Left ventricle myocardium superior (tissue), 1 donor: Measurements from ENCODE around the gene APBA1. TPM values are rescaled to one million over a fixed set of nuclear protein-coding genes. Genes with fewer than 3 reads are reported as not detected.
A peak's percentile ranks its signal among the peaks of the same experiment; 100 is the strongest.

Source experiments
- ATAC-seq: fragments of 200-7000 bp; cut with Tn5 transposase; one replicate; pipeline ENCODE4 v1.9.1; 2020; ENCODE audit warnings: mild to moderate bottlenecking, moderate library complexity
- DNase-seq: peaks from one replicate; pipeline ENCODE4 v3.0.0-alpha.2; 2020
- intact Hi-C: fragments of 100-400 bp; cut with micrococcal nuclease; formaldehyde crosslinking; loops from one replicate; pipeline ENCODE4 v1.11.0; 2022
- total RNA-seq: library from RNA; stranded (reverse); fragmentation: NEBNext Ultra II Directional; extraction: Animal tissue kit (Norgen Biotek cat#: 25700); gene quantifications from one replicate; pipeline ENCODE4 v1.2.1, GENCODE V29; 2021
- donor health status: DM: no; HTN: yes; CAD: no; lungs with severe emphysema.

APBA1 gene
- total RNA-seq, 1 donor from 2014 or later = 1.7 TPM

DNA sequence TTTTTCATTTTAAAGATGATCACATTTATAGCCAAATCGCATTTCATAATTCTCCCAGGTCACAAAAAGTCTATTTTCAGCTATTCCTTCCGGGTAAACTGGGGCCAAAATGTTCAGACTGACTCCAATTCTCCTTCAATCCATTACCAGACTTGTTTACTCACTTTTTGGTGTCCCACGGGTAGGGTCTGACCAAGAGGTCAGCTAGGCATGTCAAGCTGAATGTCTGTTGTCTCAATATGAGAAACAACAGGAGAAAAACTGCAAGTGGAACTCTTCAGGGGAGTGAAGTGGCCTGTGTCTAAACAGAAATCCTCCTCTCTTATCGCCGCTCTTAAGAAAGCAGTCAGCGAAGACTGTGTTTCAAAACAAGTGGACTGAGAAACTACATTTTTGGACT lies 171.3 kb downstream of the APBA1 start:
- ATAC-seq (peak; percentile 70), DNase-seq (no peak)
- intact Hi-C loops = no loop called here

DNA sequence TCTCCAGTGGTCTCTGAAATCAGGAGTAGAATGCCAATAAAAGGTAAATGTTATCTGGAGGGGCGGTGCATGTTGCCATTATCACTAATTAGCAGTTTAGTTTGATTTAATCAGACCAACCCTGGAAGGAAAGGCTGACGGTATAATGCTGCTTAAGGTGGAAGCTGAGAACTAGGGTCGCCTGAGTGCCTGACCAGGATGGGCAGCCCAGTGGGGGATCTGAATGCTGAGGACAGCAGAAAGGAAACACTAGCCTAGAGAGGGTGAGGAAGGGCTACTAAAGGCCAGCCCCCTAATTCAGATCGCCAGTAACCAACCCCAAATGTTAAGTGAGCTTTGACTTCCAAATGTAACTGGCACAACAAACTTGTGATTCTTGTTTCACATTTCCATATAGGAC lies 172.2 kb downstream of the APBA1 start:
- ATAC-seq = no peak
- DNase-seq = no peak
- intact Hi-C loops = no loop called here

GRCh38 chr9:69499407-69499806 lies 172.8 kb downstream of the APBA1 start:
- intact Hi-C loops = no loop called here
- no peak for DNase-seq
- ATAC-seq = no peak

DNA sequence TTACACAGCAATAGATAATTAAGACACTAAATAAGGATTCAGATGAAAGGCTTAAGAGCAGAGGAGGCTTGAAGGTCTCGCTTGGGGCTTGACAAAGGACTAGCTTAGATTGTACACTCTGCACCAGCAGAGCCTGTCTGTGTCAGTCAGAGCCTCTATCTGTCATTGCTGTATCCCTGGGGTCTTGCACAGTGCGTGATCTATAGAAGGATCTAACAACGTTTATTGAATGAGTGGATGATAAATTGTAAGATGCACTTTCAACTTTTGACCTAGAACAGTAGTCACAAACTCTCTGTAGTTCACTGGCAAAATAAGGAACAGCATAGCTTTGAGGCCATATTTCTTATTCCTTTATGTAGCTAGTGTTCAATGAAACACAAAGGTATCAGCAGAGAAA lies 173.7 kb downstream of the APBA1 start:
- DNase-seq = no peak
- intact Hi-C loops = no loop called here
- ATAC-seq = no peak

GRCh38 chr9:69497816-69498215 lies 174.4 kb downstream of the APBA1 start:
- intact Hi-C loops = no loop called here
- DNase-seq (no peak), ATAC-seq (no peak)

GRCh38 chr9:69496846-69497450 lies 175.2 kb downstream of the APBA1 start:
- intact Hi-C loops = no loop called here
- DNase-seq (no peak), ATAC-seq (no peak)

GRCh38 chr9:69495296-69495695 lies 176.9 kb downstream of the APBA1 start:
- intact Hi-C loops = no loop called here
- DNase-seq (no peak), ATAC-seq (no peak)

- intact Hi-C loops = no loop called here
- ATAC-seq = no peak
- DNase-seq = no peak
Observed at GRCh38 chr9:69494763-69495162, 177.4 kb downstream of the APBA1 start.

DNA sequence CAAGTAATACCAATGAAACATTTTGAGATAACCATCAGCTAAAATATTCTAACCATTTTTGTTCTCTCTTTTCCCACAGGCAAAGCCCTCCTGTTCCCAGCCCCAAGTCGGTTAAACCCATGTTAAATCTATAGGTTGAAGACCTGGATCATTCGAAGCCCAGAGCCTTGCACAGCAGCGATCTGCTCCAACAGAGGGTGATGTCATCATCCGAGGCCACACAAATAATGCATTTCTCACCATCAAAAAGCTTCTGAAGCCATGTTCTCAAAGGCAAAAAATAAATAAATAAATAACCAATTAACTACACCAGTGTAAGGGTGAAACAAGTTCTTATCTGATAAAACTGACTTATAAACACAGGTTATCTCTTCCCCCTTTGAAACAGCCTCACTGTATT lies 178.0 kb downstream of the APBA1 start:
- intact Hi-C loops = no loop called here
- ATAC-seq = no peak
- DNase-seq = no peak

GRCh38 chr9:69486498-69486897 lies 185.7 kb downstream of the APBA1 start:
- ATAC-seq (no peak), DNase-seq (no peak)
- intact Hi-C loops = no loop called here

DNA sequence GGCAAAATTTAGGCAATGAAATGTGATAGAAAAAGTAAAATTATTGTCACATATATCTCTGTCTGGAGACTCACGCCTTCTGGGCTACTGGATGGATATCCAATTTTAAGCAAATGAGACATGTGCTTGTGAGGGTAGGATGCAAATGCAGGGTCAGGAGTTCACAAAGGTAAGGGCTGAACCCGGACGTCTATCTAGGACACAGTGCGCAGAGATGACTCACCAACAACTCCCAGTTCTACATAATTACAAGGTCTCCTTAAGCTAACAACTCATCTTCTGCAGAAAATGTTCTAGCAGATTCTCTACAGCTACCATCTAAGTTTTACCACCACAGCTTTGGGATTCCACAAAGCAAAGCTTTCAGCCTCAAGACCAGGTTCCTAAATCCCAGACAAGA lies 186.7 kb downstream of the APBA1 start:
- intact Hi-C loops = no loop called here
- ATAC-seq = no peak
- DNase-seq = no peak

DNA sequence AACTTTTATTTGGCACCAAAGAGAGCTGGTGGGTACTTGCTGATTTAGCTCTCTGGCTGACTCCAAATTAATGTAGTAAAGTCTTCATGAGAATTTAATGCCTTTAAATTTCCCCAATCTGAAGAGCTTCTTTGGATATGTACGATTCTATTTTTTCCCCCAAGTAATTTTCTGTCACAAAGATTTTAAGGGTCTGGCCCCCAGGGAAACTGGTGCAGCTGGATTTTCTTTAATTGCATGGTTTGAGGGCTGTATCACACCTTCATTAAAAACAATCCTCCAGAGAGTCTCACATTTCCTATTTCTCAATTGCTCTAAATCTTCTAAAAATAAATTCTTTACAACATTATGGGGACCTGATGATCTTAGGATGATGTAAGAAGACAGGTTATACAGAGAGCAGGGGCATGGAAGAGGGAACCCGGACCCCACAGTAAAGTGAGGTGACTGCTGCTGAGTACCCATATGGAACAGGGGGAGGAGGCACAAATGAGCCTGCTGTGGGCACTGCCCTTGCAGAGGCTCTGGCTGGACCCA lies 188.2 kb downstream of the APBA1 start:
- intact Hi-C loops = no loop called here
- no peak for DNase-seq

DNA sequence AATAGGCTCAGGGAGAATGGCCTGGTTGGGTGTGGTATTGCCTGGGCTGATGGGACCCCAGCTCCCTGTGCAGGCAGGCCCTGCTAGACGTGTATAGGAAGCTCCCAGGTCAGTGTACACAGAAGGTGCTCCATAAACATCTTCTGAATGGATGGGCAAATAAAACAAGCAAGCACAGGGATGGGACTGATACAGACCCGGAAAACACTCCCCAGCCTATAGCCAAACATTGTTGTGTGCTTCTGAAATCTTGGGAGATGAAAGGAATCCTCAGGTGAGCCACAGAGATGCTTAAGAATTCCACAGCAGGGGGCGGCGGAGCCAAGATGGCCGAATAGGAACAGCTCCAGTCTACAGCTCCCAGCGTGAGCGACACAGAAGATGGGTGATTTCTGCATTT lies 195.4 kb downstream of the APBA1 start:
- intact Hi-C loops = no loop called here

More for the DNA sequence above, 188.2 kb downstream of the APBA1 start:
- no peak for ATAC-seq

GRCh38 chr9:69476016-69476415 lies 196.2 kb downstream of the APBA1 start:
- intact Hi-C loops = no loop called here
- ATAC-seq (no peak), DNase-seq (no peak)

More for the DNA sequence above, 195.4 kb downstream of the APBA1 start:
- DNase-seq (no peak), ATAC-seq (no peak)

- ATAC-seq (no peak), DNase-seq (no peak)
- intact Hi-C loops = no loop called here
Observed at GRCh38 chr9:69474821-69475220, 197.3 kb downstream of the APBA1 start.

GRCh38 chr9:69472101-69472620 lies 200.0 kb downstream of the APBA1 start:
- intact Hi-C loops = no loop called here
- DNase-seq (no peak), ATAC-seq (no peak)

DNA sequence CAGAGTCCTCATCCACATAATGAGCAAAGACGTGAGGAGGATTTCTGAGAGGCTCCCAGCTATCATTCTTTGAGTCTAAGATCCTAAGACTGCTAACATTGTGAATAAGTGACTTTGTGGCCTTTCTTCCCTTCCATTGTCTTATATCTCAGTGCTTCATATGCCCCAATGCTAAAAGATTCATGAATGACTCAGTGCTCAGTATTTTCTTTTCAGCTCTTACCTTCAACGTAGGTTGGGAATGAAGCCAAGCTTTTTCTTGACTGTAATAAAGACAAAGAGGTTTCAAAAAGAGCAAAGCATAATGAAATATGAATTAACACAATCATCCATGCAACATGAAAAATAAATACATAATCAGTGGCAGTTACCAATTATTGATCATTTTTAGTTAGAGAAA lies 200.7 kb downstream of the APBA1 start:
- ATAC-seq (no peak), DNase-seq (no peak)
- intact Hi-C loops = no loop called here

DNA sequence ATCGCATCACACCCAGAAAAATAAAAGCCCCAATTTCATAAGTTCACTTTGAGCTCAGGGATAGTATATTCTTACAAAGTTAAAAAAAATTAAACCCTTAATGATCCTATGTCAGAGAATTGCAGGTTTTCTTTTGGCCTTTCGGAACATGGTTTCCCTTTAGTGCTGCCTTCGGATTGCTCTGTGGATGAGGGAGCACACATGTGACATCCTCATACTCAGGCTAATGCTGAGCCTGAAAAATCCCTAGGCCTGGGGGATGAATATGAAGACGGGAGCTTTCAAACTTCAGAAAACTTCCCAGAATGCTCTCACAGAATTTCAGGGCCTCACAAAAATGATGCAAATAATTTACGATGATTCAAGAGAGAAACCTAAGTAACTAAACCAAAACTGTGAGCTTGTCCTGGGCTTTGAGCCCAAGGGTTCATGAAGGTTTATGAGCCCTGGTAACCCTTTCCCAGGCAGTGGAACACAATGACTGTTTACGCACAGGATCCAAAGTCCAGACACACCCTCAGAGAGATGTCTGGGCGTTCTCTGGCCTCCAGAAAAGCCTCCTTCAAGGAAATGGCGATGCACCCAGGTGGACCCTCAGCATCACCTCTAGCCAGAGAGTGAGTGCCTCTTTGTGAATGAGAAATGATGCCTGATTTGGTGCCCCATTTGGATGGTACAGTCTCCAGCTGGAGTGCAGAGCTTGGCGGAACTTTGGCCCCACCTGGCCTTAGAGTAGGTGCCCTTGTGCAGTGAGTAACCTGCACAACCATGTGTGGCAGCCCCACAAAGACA lies 201.8 kb downstream of the APBA1 start:
- DNase-seq (no peak), ATAC-seq (peak; percentile 41)
- intact Hi-C loops = no loop called here

DNA sequence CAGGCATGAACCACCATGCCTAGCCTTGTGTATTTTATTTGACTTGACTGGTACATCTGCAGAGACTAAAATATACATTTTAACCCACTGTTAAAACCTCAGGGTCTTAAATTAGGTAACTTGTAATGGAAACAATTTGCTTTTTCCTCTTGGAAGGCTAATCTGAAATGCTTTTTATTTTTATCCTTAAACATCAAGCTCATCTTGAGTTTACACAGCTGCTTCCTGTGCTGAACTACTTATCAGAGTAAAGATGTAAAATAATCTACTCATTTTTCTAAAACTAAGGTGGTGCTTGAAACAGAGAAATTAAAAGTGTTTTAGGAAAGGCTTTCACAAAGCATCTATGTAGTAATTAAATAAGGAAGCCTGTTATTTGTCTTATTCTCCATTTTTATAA lies 203.0 kb downstream of the APBA1 start:
- intact Hi-C loops = no loop called here
- ATAC-seq (no peak), DNase-seq (no peak)

DNA sequence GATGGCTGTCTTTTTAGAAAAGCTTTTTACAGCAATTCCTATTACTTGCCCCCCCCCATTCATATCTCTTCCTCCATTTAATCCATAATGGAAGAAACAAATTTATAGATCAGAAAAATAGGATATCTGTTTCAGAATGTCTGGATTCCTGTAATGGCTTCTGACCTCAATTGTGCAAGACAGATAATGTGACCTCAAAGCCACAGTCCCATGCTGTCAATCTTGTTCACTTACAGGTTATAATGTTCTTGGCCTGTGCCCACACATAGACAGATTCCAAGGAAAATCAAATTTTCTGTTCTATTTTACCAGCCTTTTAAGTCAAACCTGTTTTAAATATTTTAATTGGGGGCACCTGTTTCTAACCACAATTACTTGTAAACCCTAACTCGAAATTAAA lies 203.8 kb downstream of the APBA1 start:
- intact Hi-C loops = no loop called here
- no peak for ATAC-seq
- no peak for DNase-seq

DNA sequence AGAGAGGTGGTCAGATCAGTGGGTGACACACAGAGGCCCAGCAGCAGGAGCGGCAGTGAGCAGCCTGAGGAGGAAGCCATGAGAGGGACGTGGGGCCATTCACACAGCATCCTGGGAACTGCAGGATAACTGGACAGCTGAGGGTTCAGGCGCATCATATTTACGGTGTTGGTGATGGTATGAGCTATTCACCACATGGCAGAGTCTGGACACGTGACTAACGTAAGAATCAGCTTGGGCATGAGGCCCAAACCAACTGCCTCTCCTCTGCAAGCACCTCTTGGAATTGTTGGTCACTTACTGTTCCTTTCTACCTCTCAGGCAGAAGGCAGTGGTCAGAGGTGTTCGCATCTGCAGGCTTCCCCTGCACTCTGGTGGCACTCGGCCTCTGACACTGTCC lies 206.0 kb downstream of the APBA1 start:
- intact Hi-C loops = no loop called here
- DNase-seq (no peak), ATAC-seq (no peak)
